CD4-positive, alpha-beta T cell treated with Interleukin-2 at 100 ng/mL for 4 hours (primary cell): ENCODE results near the gene SLC26A2.
"Not testable (repeated sequence)": the region's sequence is repeated elsewhere in the genome, so short reads cannot be mapped to it uniquely, and the experiment has no call there.

ENCODE experiments used
- DNase-seq: peaks from one replicate; pipeline ENCODE4 v3.0.0-alpha.2; 2020; ENCODE audit warnings: low spot score

SLC26A2 gene

GRCh38 chr5:150001660-150002486 is 41.3 kb downstream of the SLC26A2 start:
- DNase-seq, result peak; percentile 74

GRCh38 chr5:150006318-150006717 is 45.8 kb downstream of the SLC26A2 start:
- DNase-seq, result no peak

GRCh38 chr5:150007050-150007449 is 46.5 kb downstream of the SLC26A2 start:
- no peak for DNase-seq

- no peak for DNase-seq
These were observed 49.3 kb downstream of the SLC26A2 start for GRCh38 chr5:150009671-150010387.

GRCh38 chr5:150013931-150014330 is 53.4 kb downstream of the SLC26A2 start:
- DNase-seq, result no peak

GRCh38 chr5:150014456-150014855 is 53.9 kb downstream of the SLC26A2 start:
- DNase-seq, result no peak

- DNase-seq, result no peak
These were observed 54.9 kb downstream of the SLC26A2 start for GRCh38 chr5:150015415-150015814.

- DNase-seq, result no peak
These were observed 56.0 kb downstream of the SLC26A2 start for GRCh38 chr5:150016537-150016936.

GRCh38 chr5:150017226-150018005 is 56.9 kb downstream of the SLC26A2 start:
- DNase-seq, result no peak

GRCh38 chr5:150020249-150020648 is 59.7 kb downstream of the SLC26A2 start:
- no peak for DNase-seq

GRCh38 chr5:150021491-150022157 is 61.1 kb downstream of the SLC26A2 start:
- DNase-seq, result no peak

GRCh38 chr5:150022158-150022531 is 61.6 kb downstream of the SLC26A2 start:
- DNase-seq, result no peak

GRCh38 chr5:150022681-150023080 is 62.1 kb downstream of the SLC26A2 start:
- no peak for DNase-seq

- no peak for DNase-seq
These were observed 62.6 kb downstream of the SLC26A2 start for GRCh38 chr5:150023136-150023535.

GRCh38 chr5:150024346-150024984 is 63.9 kb downstream of the SLC26A2 start:
- no peak for DNase-seq

- DNase-seq, result no peak
These were observed 66.2 kb downstream of the SLC26A2 start for GRCh38 chr5:150026682-150027172.

GRCh38 chr5:150028047-150028446 is 67.5 kb downstream of the SLC26A2 start:
- DNase-seq, result not testable (repeated sequence)

- DNase-seq, result no peak
These were observed 72.8 kb downstream of the SLC26A2 start for GRCh38 chr5:150033334-150033733.

GRCh38 chr5:150034662-150035061 is 74.1 kb downstream of the SLC26A2 start:
- no peak for DNase-seq

GRCh38 chr5:150035139-150035895 is 74.8 kb downstream of the SLC26A2 start:
- no peak for DNase-seq

- no peak for DNase-seq
These were observed 76.0 kb downstream of the SLC26A2 start for GRCh38 chr5:150036513-150036912.
